Femur (tissue), 1 donor: ENCODE results near the gene LRRC53.

Source experiments
- DNase-seq: peaks from one replicate; pipeline ENCODE4 v3.0.0-alpha.2; 2017

LRRC53 gene

GRCh38 chr1:74486036-74486435 is 26.4 kb downstream of the LRRC53 start:
- no peak for DNase-seq

GRCh38 chr1:74485622-74486021 is 26.8 kb downstream of the LRRC53 start:
- DNase-seq = no peak

GRCh38 chr1:74481607-74482006 is 30.8 kb downstream of the LRRC53 start:
- no peak for DNase-seq

- no peak for DNase-seq
Observed at GRCh38 chr1:74480068-74480467, 32.3 kb downstream of the LRRC53 start.

GRCh38 chr1:74478979-74479378 is 33.4 kb downstream of the LRRC53 start:
- DNase-seq = no peak

GRCh38 chr1:74474585-74474984 is 37.8 kb downstream of the LRRC53 start:
- no peak for DNase-seq

- no peak for DNase-seq
Observed at GRCh38 chr1:74471470-74471869, 40.9 kb downstream of the LRRC53 start.

- no peak for DNase-seq
Observed at GRCh38 chr1:74470936-74471335, 41.5 kb downstream of the LRRC53 start.

- no peak for DNase-seq
Observed at GRCh38 chr1:74470251-74470650, 42.2 kb downstream of the LRRC53 start.

- DNase-seq = no peak
Observed at GRCh38 chr1:74468982-74469603, 43.3 kb downstream of the LRRC53 start.

- no peak for DNase-seq
Observed at GRCh38 chr1:74467786-74468377, 44.5 kb downstream of the LRRC53 start.

- no peak for DNase-seq
Observed at GRCh38 chr1:74465193-74465681, 47.2 kb downstream of the LRRC53 start.

- DNase-seq = no peak
Observed at GRCh38 chr1:74464037-74464436, 48.4 kb downstream of the LRRC53 start.

- DNase-seq = no peak
Observed at GRCh38 chr1:74463333-74463988, 49.0 kb downstream of the LRRC53 start.

GRCh38 chr1:74457253-74457652 is 55.2 kb downstream of the LRRC53 start:
- DNase-seq = no peak

- DNase-seq = no peak
Observed at GRCh38 chr1:74455390-74455789, 57.0 kb downstream of the LRRC53 start.

- DNase-seq = no peak
Observed at GRCh38 chr1:74453277-74453676, 59.1 kb downstream of the LRRC53 start.

GRCh38 chr1:74452035-74452434 is 60.4 kb downstream of the LRRC53 start:
- no peak for DNase-seq

- DNase-seq = no peak
Observed at GRCh38 chr1:74437035-74437434, 75.4 kb downstream of the LRRC53 start.

GRCh38 chr1:74436078-74436477 is 76.3 kb downstream of the LRRC53 start:
- DNase-seq = no peak

GRCh38 chr1:74434321-74434720 is 78.1 kb downstream of the LRRC53 start:
- DNase-seq = no peak

GRCh38 chr1:74432325-74432724 is 80.1 kb downstream of the LRRC53 start:
- no peak for DNase-seq

- no peak for DNase-seq
Observed at GRCh38 chr1:74431531-74431930, 80.9 kb downstream of the LRRC53 start.

GRCh38 chr1:74430342-74430934 is 82.0 kb downstream of the LRRC53 start:
- DNase-seq = no peak
